Urinary bladder (tissue), 4 donors: Measurements from ENCODE around the gene TLE2. TPM values are rescaled to one million over a fixed set of nuclear protein-coding genes. Genes with fewer than 3 reads are reported as not detected.
"Not testable (repeated sequence)": the region's sequence is repeated elsewhere in the genome, so short reads cannot be mapped to it uniquely, and the experiment has no call there.

Experiments
- DNase-seq: peaks from one replicate; pipeline ENCODE4 v3.0.0-alpha.2; 2015; ENCODE audit errors: extremely low spot score
- H3K27ac ChIP-seq: one replicate; pipeline ENCODE4 v1.5.1; 2013; ENCODE audit warnings: low read depth, mild to moderate bottlenecking, moderate library complexity
- H3K36me3 ChIP-seq: one replicate; pipeline ENCODE4 v1.6.1; 2013; ENCODE audit warnings: mild to moderate bottlenecking, moderate library complexity; ENCODE audit not compliant: insufficient read depth
- H3K4me1 ChIP-seq: one replicate; pipeline ENCODE4 v1.6.1; 2013; ENCODE audit warnings: mild to moderate bottlenecking, moderate library complexity; ENCODE audit not compliant: insufficient read depth
- H3K4me3 ChIP-seq: one replicate; pipeline ENCODE4 v1.5.1; 2013; ENCODE audit warnings: low read depth, low read length
- WGBS: extraction: QIAGEN DNeasy Blood & Tissue Kit; methylation state at CpG from one replicate; pipeline ENCODE4 v1.1.7; 2013; 5-methylcytosine and 5-hydroxymethylcytosine counted together
- polyA plus RNA-seq: library from polyadenylated mRNA; stranded (reverse); fragments of 200-250 nt; gene quantifications from one replicate; pipeline ENCODE4 v1.2.3, GENCODE V29; 2013
- total RNA-seq: library from RNA; depleted of rRNA; stranded (reverse); fragments of >200 nt; gene quantifications from one replicate; pipeline ENCODE4 v1.2.3, GENCODE V29; 2014
- donor health status: healthy with polysubstance abuse.
- donor health status: healthy.

The TLE2 gene
- total and polyA plus RNA-seq, 2 donors = 14.1 to 69.9 TPM

DNA sequence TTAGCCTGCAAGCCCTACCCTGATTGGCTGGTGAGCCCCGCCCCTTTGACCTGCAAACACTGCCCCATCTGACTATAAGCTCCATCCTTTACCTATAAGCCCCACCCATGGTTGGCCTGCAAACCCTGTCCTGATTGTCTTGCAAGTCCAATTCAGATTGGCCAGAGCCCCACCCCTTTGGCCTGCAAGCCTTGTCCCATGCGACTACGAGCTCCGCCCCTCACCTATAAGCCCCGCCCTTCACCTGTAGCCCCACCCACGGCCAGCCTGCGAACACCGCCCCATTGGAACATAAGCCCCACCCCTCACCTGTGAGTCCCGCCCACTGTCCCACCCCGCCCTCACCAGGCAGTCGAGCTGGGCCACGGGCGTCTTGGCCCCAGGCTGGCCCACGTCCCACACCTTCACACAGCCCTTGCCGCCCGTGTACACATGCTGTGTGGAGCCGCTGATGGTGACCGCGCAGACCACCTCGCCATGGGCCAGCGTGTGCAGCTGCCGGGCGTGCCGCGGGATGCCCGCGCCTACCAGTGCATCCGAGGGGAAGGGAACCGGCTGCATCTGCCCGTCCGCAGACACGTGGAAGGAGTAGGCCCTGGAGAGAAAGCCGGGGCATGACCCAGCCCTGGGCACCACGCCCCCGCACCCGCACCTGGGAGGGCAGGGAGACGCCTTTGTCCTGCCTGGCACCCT lies 22.9 kb downstream of the TLE2 start:
- no peak for DNase-seq
- H3K36me3 ChIP-seq = no peaks in the 10 kb centered on the region
- no peaks in the 10 kb centered on the region for H3K4me1 ChIP-seq
- 74% methylated on average over 37 of the region's 37 CpGs for WGBS
- H3K27ac ChIP-seq = no peak overlapping the region
- H3K4me3 ChIP-seq = no peak overlapping the region

DNA sequence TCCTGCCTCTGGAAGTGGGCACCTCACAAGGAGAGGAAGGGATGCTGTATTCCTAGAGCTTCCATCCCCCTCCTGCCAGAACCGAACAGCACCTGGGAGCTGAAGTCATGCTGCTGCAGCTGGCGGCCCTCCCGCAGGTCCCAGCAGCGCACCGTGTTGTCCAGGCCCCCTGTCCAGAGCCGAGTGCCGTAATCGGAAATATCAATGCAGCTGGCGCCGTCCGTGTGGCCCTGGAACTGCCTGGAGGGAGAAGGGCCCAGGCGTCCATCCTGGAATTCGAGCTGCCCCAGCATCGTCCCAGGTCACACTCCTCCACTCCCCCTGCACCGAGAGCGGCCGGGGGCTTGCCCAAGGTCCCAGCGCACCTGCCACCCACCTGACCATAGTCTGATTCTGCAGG lies 23.7 kb downstream of the TLE2 start:
- Histone ChIP-seq H3K4me3 (no peak overlapping the region), H3K4me1 (no peaks in the 10 kb centered on the region), H3K36me3 (no peaks in the 10 kb centered on the region), H3K27ac (no peak overlapping the region)
- 83% methylated on average over 18 of the region's 18 CpGs for WGBS
- no peak for DNase-seq

DNA sequence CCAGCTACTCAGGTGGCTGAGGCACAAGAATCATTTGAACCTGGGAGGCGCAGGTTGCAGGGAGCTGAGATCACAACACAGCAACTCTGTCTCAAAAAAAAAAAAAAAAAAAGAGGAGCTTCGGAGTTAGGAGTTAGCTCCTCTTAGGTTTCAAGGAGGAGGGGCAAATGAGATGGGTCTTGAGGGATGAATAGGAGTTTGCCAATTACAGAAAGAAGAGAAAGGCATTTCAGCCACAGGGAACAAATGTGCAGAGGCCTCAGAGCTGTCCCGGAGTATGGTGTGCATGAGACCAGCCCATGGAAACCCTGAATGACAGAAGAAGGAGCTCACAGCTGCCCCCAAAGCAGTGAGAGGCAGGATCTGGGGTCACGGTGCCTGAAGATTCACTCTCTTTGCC lies 24.6 kb downstream of the TLE2 start:
- no peak overlapping the region for H3K4me3 ChIP-seq
- WGBS = 82% methylated on average over 4 of the region's 4 CpGs
- DNase-seq = no peak
- no peaks in the 10 kb centered on the region for H3K36me3 ChIP-seq
- no peak overlapping the region for H3K27ac ChIP-seq
- H3K4me1 ChIP-seq = no peaks in the 10 kb centered on the region

DNA sequence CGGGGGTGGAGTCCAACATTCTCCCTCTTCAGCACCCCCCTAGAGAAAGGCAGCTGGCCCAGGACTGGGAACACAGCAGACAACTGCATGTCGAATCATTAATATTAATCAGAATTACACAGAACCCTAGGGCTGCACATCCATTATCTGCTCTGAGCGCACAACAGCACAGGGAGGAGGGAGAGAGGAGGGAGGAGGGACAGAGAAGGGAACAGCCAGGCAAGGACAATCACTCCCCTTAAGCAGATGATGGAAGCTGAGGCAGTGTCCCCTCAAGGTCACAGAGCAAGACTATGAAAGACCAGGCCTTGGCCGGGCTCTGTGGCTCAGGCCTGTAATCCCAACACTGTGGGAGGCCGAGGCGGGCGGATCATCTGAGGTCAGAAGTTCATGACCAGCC lies 26.0 kb downstream of the TLE2 start:
- Histone ChIP-seq H3K27ac (no peak overlapping the region), H3K36me3 (no peaks in the 10 kb centered on the region), H3K4me1 (no peaks in the 10 kb centered on the region), H3K4me3 (no peak overlapping the region)
- no peak for DNase-seq
- 87% methylated on average over 7 of the region's 7 CpGs for WGBS

DNA sequence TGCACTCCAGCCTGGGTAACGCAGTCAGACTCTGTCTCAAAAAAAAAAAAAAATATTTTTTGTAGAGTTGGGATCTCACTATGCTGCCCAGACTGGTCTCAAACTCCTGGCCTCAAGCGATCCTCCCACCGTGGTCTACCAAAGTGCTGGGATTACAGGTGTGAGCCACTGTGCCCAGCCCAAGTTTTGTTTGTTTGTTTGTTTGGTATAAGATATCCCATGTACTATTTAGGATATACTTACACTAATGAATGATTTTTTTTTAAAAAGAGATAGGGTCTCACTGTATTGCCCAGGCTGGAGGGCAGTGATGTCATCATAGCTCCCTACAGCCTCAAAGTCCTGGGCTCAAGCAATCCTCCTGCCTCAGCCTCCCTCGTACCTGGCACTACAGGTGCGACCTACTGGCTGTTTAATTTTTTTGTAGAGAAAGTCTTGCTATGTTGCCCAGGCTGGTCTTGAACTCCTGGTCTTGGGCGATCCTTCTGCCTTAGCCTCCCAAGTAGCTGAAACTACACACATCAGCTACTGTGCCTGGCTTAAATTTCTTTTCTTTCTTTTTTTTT lies 27.8 kb downstream of the TLE2 start:
- H3K4me1 ChIP-seq = no peaks in the 10 kb centered on the region

DNA sequence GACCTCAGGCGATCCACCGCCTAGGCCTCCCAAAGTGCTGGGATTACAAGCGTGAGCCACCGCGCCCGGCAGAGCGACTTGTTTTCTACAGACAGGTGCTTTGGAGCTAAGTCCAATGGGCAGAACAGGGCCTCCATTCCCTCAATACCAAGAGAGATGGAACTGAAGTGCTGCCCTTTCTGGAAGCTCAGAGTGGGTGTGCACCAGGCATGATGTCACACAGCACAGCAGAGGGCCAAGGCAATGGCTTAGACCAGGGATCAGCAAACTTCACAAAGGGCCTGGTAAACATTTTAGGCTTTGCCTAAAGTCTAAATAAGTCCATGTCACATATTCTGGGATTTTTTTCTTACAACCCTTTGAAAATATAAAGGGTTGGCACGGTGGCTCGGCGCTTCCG lies 30.4 kb downstream of the TLE2 start:
- no peak for DNase-seq
- WGBS = 96% methylated on average over 11 of the region's 11 CpGs
- Histone ChIP-seq H3K4me1 (no peaks in the 10 kb centered on the region), H3K4me3 (no peak overlapping the region), H3K27ac (no peak overlapping the region), H3K36me3 (no peaks in the 10 kb centered on the region)

More for the DNA sequence above, 27.8 kb downstream of the TLE2 start:
- 96% methylated on average over 6 of the region's 6 CpGs for WGBS
- Histone ChIP-seq H3K27ac (no peak overlapping the region), H3K4me3 (no peak overlapping the region), H3K36me3 (no peaks in the 10 kb centered on the region)
- no peak for DNase-seq

DNA sequence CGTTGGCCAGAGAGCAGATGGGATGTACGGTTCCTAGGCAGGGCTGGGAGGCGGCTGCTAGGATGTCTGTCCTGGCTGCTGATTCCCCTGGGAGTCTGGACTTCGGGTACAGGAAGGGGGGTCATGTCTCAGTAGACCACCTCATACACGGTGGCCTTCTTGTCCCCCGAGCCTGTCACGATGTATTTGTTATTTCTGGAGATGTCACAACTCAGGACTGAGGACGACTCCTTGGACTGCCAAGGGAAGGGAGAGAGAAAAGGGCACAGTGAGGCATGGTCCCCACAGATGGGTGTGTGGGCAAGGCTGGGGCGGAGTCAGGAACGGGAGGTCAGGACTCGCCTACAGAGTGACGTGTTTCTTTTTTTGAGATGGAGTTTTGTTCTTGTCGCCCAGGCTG lies 31.4 kb downstream of the TLE2 start:
- H3K4me1 ChIP-seq = no peaks in the 10 kb centered on the region
- no peaks in the 10 kb centered on the region for H3K36me3 ChIP-seq
- 80% methylated on average over 13 of the region's 13 CpGs for WGBS
- H3K27ac ChIP-seq = no peak overlapping the region
- H3K4me3 ChIP-seq = no peak overlapping the region
- no peak for DNase-seq

DNA sequence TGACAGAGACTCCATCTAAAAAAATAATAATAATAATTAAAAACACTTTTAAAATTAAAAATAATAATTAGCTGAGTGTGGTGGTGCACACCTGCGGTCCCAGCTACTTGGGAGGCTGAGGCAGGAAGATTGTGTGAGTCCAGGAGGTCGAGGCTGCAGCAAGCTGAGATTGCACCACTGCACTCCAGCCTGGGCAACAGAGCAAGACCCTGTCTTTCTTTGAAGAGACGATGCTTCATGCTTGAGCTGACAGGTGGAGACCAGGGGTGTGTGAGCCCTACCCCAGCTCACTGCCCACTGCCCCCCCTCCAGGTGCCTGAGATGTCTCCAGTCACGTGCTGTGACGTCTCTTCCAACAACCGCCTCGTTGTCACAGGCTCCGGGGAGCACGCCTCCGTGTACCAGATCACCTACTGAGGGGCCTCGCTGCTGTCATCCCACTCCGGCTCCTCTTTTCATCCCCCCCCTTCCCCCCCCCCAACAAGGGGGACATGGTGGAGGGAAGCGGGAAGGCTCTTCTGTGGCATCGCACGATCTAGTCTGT lies 34.4 kb downstream of the TLE2 start:
- 81% methylated on average over 15 of the region's 15 CpGs for WGBS
- Histone ChIP-seq H3K4me1 (no peaks in the 10 kb centered on the region), H3K4me3 (no peak overlapping the region), H3K27ac (no peak overlapping the region), H3K36me3 (no peaks in the 10 kb centered on the region)
- DNase-seq = no peak

DNA sequence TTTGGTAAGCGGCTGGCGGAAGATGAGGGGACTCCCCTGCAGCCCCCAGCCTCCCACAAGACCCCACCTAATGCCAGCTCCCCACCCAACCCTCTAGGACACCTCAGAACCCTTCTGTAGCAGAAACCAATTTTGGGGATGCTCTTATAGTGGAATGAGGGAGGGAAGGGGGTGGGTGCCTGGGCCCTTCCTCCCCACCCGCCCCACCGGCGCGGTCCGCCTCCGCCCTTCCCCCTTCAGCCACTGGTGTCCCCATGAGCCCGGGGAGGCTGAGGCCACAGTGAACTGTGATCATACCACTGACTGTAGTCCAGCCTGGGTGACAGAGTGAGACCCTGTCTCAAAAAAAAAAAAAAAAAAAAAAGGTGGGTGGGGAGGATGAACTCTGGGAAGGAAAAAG lies 35.5 kb downstream of the TLE2 start:
- Histone ChIP-seq H3K4me3 (no peak overlapping the region), H3K27ac (no peak overlapping the region), H3K4me1 (no peaks in the 10 kb centered on the region), H3K36me3 (no peaks in the 10 kb centered on the region)
- 59% methylated on average over 9 of the region's 9 CpGs for WGBS
- no peak for DNase-seq

DNA sequence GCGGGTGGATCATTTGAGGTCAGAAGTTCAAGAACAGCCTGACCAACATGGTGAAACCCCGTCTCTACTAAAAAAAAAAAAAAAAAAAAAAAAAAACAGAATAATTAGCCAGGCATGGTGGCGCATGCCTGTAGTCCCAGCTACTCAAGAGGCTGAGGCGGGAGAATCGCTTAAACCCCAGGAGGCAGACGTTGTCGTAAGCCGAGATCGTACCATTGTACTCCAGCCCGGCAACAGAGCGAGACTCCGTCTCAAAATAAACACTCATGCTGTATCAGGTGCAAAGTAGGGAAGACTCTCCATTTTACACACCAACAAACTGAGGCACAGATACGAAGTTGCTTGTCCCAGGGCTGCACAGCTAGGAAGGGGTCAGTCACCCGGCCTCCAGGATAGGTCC lies 36.1 kb downstream of the TLE2 start:
- Histone ChIP-seq H3K4me1 (no peaks in the 10 kb centered on the region), H3K4me3 (no peak overlapping the region), H3K27ac (no peak overlapping the region), H3K36me3 (no peaks in the 10 kb centered on the region)
- WGBS = 69% methylated on average over 14 of the region's 14 CpGs
- DNase-seq = no peak

DNA sequence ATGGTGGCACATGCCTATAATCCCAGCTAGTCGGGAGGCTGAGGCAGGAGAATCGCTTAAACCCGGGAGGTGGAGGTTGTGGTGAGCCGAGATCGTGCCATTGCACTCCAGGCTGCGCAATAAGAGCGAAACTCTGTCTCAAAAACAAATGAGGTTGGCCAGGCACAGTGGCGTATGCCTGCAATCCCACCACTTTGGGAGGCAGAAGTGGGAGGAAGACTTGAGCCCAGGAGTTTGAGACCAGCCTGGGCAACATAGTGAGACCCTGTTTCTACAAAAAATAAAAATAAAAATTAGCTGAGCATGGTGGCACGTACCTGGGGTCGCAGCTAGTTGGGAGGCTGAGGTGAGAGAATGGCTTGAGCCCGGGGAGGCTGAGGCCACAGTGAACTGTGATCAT lies 36.7 kb downstream of the TLE2 start:
- not testable (repeated sequence) for H3K4me1 ChIP-seq, H3K27ac ChIP-seq, H3K4me3 ChIP-seq, DNase-seq, H3K36me3 ChIP-seq
- WGBS = 93% methylated on average over 11 of the region's 11 CpGs

DNA sequence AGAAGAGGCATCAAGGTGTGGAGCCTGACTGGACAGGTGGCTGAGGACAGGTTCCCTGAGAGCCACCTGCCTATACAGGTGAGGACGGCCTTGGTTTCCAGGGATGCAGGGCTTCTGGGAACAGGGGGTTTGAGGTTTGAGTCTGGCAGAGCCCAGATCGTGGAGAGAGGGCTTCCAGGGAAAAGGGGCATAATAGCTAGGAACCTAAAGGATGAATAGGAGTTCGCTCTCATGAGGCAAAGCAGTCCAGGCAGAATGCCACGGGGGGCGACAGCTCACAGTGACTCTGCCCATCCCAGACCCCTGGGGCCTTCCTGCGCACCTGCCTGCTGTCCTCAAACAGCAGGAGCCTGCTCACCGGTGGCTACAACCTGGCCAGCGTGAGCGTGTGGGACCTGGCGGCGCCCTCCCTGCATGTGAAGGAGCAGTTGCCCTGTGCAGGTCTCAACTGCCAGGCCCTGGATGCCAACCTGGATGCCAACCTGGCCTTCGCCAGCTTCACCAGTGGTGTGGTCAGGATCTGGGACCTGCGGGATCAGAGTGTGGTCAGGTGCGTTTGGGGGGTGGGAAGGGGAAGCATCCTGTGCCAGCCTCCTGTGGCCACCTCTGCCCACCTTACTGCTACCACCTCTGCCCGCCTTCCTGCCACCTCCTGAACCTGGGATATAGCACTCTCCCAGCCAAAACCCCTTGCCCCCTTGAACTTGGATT lies 39.7 kb downstream of the TLE2 start:
- Histone ChIP-seq H3K36me3 (no peaks in the 10 kb centered on the region), H3K4me1 (no peaks in the 10 kb centered on the region), H3K4me3 (no peak overlapping the region), H3K27ac (no peak overlapping the region)
- no peak for DNase-seq
- WGBS = 97% methylated on average over 15 of the region's 15 CpGs

DNA sequence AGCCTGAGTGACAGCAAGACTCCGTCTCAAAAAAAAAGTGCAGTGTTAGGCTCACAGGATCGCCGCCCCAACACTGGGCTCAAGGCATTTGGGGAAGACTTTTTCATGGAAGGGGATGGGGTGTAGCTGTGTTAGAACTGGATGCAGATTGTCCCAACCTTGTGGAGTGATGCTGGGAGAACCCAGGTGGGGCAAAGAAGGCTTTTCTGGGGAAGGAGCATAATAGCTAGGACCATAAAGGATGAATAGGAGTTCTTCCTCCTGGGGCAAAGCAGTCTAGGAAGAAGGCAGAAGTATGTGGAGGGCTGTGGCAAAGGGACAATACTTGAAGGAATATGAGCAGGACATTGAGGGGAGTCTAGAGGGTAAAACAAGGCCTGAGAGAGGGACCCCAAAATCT lies 40.5 kb downstream of the TLE2 start:
- Histone ChIP-seq H3K4me3 (no peak overlapping the region), H3K27ac (no peak overlapping the region), H3K4me1 (no peaks in the 10 kb centered on the region), H3K36me3 (no peaks in the 10 kb centered on the region)
- no peak for DNase-seq
- 96% methylated on average over 3 of the region's 3 CpGs for WGBS

DNA sequence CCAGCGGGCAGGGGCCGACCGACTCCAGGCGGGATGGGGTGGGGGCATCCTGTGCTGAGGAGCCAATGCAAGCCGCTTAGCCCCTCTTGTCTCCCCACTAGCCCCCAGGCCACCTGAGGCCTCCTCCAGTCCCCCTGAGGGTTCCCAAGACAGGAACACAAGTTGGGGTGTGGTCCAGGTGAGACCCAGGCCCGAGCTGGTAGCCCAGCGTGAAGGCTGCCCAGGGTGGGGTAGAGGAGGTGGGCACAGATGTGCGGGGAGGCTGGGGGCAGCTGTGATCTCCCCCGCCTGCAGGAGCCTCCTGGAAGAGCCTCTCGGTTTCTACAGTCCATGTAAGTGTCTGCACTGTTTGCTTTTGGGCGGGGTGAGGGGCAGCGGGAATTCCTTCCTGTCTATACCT lies 41.3 kb downstream of the TLE2 start:
- H3K4me3 ChIP-seq = no peak overlapping the region
- no peak overlapping the region for H3K27ac ChIP-seq
- no peak for DNase-seq
- no peaks in the 10 kb centered on the region for H3K4me1 ChIP-seq
- no peaks in the 10 kb centered on the region for H3K36me3 ChIP-seq
- 77% methylated on average over 12 of the region's 12 CpGs for WGBS
